GDM1 (cell line): ENCODE results near the gene TERB1.

ENCODE experiments used
- DNase-seq: peaks from one replicate; lab custom pipeline; 2025; lab: John Stamatoyannopoulos, UW

TERB1 gene, protein sequence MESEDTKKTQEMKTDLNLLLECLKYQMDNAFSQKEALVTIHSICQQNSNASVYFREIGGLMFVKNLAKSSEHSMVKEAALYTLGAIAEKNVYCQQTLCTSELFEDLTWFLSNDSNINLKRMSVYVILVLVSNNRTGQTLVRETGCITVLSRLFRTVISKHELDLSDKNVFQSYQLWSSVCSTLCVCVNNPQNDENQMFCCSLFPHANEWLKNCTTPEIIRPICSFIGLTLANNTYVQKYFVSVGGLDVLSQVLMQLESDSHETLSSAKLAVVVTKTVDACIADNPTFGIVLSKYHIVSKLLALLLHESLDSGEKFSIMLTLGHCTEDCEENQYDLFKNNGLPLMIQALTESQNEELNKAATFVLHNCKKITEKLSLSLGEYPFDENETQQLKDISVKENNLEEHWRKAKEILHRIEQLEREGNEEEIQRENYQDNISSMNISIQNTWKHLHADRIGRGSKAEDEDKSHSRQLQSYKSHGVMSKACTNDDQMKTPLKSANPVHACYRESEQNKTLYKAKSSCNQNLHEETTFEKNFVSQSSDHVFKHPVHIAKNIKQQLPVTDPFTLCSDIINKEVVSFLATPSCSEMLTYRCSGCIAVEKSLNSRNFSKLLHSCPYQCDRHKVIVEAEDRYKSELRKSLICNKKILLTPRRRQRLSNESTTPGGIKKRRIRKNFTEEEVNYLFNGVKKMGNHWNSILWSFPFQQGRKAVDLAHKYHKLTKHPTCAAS

DNA sequence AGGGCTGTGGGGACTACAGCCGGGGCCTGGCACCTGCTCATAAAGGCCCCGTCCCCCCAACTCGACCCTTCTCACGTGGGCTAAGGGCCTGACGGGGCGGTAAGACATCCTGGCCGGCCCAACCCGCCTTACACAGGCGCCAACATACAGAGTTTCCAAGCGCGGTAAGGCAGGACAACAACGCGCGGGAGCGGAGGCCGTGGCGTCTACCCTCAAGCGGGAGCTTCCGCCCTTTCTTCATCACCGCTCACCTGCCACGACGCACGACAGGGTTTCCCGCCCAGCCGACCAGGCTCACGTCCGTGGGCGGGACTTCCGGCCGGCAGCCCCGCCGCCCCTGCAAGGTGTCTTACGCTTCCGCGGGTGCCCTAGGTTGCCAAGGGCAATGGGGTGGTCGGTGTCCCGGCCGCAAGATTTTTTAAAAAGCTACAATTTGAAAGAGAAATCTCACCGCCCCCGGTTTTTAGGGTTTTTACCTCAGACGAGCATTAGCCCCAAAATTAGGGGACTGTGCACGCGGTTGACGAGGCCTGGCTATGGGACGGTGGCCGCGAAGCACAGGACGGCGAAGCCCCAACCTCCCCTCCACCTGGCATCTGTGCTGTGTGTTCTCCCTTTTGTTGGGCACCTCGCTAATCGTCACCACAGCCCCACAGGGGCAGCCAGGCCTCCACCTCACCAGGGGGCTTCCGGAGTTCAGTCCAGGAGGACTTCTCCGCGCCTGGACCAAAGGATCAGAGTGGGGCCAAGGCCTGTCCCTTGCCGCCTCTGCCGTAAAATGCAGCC, at the start of gene TERB1:
TERB1 (minus strand) TSS at position 265 of the 786 bp plus-strand sequence. CDS start 4,786 bp downstream, outside the sequence.
- no peak for DNase-seq

DNA sequence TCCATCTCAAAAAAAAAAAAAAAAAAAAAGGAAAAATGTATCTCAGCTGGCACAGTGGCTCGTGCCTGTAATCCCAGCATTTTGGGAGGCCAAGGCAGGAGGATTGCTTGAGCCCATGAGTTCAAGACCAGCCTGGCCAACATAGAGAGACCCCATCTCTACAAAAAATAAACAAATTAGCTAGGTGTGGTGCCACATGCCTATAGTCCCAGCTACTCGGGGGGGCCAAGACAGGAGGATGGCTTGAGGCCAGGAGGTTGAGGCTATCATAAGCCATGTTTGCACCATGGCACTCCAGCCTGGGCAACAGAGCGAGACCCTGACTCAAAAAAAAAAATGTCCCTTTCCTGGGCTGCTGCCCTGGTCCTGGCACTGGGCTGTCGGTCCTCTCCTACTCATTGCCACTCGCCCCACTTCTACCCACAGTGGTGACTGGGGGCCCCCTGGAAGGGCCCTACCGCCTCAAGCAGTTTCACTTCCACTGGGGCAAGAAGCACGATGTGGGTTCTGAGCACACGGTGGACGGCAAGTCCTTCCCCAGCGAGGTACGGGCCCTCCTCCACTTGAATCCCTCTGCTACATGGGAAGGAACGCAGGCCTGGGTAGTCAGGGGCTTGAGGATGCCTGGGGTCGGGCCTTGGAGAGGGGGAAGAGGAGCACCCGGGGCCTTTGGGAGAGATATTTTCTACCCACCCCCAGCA, 48.9 kb upstream of the TERB1 start:
- DNase-seq: no peak

GRCh38 chr16:66849549-66849948, 48.2 kb upstream of the TERB1 start:
- DNase-seq: no peak

- no peak for DNase-seq
Measured at GRCh38 chr16:66849021-66849420, 47.6 kb upstream of the TERB1 start.

- DNase-seq: no peak
Measured at GRCh38 chr16:66848172-66848571, 46.8 kb upstream of the TERB1 start.

DNA sequence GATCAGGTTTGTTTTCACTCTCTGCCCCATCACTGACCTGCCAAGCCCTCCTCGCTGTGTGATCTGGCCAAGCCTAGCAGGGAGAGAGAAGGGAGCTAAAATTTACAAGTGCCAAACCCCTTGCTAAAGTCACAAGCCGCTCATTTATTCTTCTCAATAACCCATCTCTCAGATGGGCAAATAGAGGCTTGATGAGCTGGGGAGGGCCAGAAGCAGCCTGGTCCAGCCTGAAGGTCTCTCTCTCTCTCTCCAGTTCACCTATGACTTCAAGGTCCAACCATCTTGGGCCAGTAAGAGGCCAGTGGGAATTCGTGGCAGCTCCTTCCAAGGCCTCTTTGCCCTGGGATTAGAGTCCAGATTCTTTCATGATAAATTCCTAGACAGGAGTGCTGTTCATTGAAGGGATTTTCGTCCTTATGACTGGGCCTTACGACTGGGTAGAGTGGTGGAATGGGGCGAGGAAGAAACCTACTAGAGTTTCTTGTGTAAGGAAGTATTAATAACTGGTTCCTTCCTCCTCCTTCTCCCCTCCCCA, 46.2 kb upstream of the TERB1 start:
- DNase-seq: no peak

DNA sequence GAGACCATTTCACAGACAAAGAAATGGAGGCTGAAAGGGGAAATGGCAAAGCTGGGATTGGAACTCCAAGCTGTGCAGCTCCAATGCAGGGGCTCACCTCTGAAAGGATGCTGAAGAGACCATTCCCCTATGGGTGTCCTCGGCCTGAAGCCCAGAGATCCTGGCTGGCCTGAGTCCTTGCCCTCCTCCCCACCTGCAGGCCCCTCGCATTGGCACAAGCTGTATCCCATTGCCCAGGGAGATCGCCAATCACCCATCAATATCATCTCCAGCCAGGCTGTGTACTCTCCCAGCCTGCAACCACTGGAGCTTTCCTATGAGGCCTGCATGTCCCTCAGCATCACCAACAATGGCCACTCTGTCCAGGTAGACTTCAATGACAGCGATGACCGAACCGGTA, 45.4 kb upstream of the TERB1 start:
- no peak for DNase-seq

DNA sequence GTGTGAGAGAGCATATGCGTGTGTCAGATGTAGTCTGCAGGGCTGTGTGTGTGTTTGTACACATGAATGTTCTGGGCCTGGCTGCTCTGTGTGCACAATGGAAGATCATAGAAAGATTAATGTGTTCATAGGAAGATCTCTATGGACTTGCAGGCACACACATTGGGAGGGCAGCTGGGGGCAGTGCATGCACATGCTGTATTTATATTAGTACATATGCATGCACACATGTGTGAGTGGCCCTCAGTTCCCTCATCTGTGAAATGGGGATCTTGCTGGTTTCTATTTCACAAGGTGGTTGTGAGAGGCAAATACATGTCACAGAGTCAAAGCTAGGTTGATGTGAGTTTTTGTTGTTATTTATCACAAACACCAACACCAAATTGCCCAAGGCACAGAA, 44.9 kb upstream of the TERB1 start:
- DNase-seq: no peak

GRCh38 chr16:66845791-66846221, 44.4 kb upstream of the TERB1 start:
- no peak for DNase-seq

GRCh38 chr16:66845080-66845410, 43.7 kb upstream of the TERB1 start:
- DNase-seq: no peak

GRCh38 chr16:66844342-66845079, 43.1 kb upstream of the TERB1 start, which contains the start of gene CA7:
TSS of gene CA7 (plus strand) at chr16:66844414. CDS start at chr16:66844488, 74 bp downstream.
- DNase-seq: no peak

DNA sequence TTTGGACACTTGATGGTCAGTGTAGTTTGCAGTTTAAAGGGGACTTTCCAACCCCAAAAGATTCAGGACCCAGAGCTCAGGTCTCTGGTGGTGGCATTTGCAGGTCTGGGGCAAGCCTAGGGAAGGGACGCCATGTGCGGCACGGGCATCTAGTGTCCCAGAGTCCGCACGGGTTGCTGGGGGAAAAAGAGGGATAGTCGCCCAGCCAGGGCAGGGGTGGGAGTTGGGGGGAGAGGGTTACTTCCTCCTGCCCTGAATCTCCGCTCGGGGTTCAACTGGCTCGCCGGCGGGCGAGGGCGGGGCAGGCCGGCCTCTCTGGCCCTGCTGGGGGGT, 42.6 kb upstream of the TERB1 start:
- DNase-seq: no peak

- no peak for DNase-seq
Measured at GRCh38 chr16:66843191-66843590, 41.8 kb upstream of the TERB1 start.

DNA sequence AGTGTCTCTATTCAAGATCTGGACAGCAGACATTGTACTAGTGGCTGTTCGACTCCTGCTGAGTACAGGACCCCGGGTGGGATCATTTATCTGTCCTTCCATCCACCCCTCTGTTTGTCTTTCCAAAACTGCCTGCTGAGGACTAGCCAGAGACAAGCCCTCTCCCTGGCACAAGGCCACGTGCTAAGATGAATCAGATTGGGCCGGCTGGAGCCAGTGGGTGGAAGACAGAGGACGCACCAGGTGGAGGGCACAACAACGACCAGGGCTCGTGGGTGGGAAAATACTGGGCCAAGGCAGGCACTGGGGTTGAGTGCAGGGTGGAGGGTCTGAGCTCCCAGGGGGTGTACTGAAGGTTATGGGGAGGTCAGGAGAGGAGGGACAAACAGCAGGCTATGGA, 41.4 kb upstream of the TERB1 start:
- no peak for DNase-seq

DNA sequence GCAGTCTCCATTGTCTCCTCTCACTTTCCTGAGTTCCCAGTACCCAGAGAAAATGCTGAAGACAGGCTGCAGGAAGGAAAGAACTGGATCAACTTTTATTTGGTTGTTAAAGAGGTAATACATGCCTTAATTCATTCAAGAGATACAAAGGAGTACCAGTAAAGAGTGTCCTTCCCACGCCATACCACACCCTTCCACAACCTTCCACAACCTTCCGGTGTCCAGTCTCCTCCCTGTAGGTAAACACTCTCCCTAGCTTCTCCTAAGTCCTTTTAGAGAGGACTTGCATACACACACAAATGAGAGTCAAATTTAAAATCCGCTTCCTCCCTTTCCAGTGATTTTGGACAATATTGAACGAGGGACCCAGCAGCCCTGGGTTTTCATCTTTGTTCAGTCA, 40.0 kb upstream of the TERB1 start:
- no peak for DNase-seq

- no peak for DNase-seq
Measured at GRCh38 chr16:66840883-66841282, 39.5 kb upstream of the TERB1 start.

DNA sequence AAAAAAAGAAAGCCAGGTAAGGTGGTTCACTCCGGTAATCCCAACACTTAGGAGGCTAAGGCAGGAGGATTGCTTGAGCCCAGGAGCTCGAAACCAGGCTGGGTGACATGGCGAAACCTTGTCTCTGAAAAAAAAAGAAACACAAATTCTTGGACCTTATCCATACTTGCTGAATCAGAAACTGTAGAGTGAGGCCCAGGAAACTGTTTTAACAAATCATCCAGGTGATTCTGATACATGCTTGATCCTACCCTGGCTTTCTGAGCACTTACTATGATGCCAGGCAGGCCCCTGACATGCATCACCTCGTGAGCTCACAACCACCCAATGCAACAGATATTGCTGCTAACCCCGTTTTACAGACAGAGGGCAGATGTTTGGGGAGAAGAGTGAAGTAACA, 33.4 kb upstream of the TERB1 start:
- no peak for DNase-seq

DNA sequence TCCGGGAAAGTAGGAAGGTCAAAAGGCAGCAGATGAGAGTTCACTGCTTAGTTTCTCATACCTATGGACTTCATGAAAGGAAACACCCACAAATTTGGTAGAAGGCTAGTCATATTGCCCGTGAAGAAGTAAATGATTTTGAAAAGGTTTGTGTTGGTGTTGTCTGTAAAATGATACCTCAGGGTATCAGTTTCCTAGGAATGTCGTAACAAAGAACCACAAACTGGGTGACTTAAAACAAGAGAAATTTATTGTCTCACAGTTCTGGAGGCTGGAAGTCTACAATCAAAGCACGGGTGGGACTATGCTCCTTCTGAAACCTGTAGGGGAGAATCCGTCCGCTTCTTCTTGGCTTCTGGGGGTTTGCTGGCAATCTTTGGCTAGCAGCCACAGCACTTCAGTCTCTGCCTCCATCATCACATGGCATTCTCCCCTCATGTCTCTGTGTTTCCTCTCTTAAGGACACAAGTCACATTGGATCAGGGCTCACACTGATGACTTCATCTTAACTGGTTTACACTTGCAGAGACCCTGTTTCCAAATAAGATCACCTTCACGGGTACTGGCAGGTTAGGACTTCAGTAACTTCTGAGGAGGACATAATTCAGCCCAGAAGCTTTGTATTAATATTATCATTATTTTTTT, 31.4 kb upstream of the TERB1 start:
- no peak for DNase-seq

- no peak for DNase-seq
Measured at GRCh38 chr16:66832190-66832589, 30.8 kb upstream of the TERB1 start.
